H1 (cell line): ENCODE data around the gene NCOA1. TPM values are rescaled to one million over a fixed set of nuclear protein-coding genes. Genes with fewer than 3 reads are reported as not detected.
"Not testable (repeated sequence)": the region's sequence is repeated elsewhere in the genome, so short reads cannot be mapped to it uniquely, and the experiment has no call there.

Experiments used
- CTCF ChIA-PET: fragments of 300-600 bp; sonication (Branson Sonifier 250); formaldehyde crosslinking; loops from one replicate; lab custom pipeline; 2021; ENCODE audit not compliant: partially characterized antibody; lab: Charles Lee
- POLR2A ChIA-PET: fragments of 300-600 bp; sonication (Branson Sonifier 250); formaldehyde crosslinking; loops from one replicate; lab custom pipeline; 2021; ENCODE audit warnings: inconsistent platforms; ENCODE audit not compliant: partially characterized antibody; lab: Charles Lee
- DNase-seq, 2 experiments: peaks; one replicate each; pipeline versions ENCODE4 v3.0.0 to v3.0.0-alpha.2; 2010 to 2022; ENCODE audit warnings: low spot score in 2 of 2, low read depth in 1 of 2, mixed read lengths in 1 of 2
- FAIRE-seq: peaks from 2 replicates; lab custom pipeline; 2011; peaks lifted over from hg19 to GRCh38; lab: Jason Lieb, UNC
- H2AFZ ChIP-seq: 2 replicates; pipeline ENCODE4 v1.8.1; 2012; ENCODE audit warnings: low read length, inconsistent platforms
- H2AK5ac ChIP-seq: 2 replicates; pipeline ENCODE4 v1.6.1; 2013; ENCODE audit warnings: low read depth, low read length
- H2BK120ac ChIP-seq: replicated peaks from 2 replicates; pipeline ENCODE3; 2013; ENCODE audit warnings: low read depth, low read length, inconsistent platforms
- H2BK12ac ChIP-seq: 2 replicates; pipeline ENCODE4 v1.6.1; 2013; ENCODE audit warnings: low read depth, low read length
- H2BK15ac ChIP-seq: 2 replicates; pipeline ENCODE4 v1.6.1; 2013; ENCODE audit warnings: low read length
- H2BK20ac ChIP-seq: 2 replicates; pipeline ENCODE4 v1.6.1; 2013; ENCODE audit warnings: low read length
- H2BK5ac ChIP-seq: 2 replicates; pipeline ENCODE4 v1.6.1; 2013; ENCODE audit warnings: low read depth, low read length
- H3K14ac ChIP-seq: 2 replicates; pipeline ENCODE4 v1.6.1; 2013; ENCODE audit warnings: inconsistent platforms; ENCODE audit not compliant: insufficient read length
- H3K18ac ChIP-seq: 2 replicates; pipeline ENCODE4 v1.6.1; 2013; ENCODE audit warnings: low read length; ENCODE audit errors: extremely low read depth
- H3K23ac ChIP-seq: 2 replicates; pipeline ENCODE4 v1.6.1; 2013; ENCODE audit warnings: inconsistent platforms; ENCODE audit not compliant: insufficient read length
- H3K23me2 ChIP-seq: 2 replicates; pipeline ENCODE4 v1.6.1; 2013; ENCODE audit warnings: low read depth, low read length
- H3K27ac ChIP-seq: 2 replicates; pipeline ENCODE4 v1.6.1; 2011; ENCODE audit warnings: low read depth, low read length, inconsistent platforms
- H3K27me3 ChIP-seq, 4 experiments: replicated peaks in 1 of 4; 1 replicate in 1 of 4; 2 replicates in 3 of 4; pipeline versions ENCODE4 v1.6.1 to v1.8.1; 2011 to 2013; ENCODE audit warnings: low read length in 3 of 4, mild to moderate bottlenecking in 3 of 4, inconsistent platforms in 2 of 4, mixed read lengths in 2 of 4, moderate library complexity in 1 of 4; ENCODE audit not compliant: control insufficient read depth in 3 of 4, insufficient read depth in 3 of 4; ENCODE audit errors: extremely low read depth in 1 of 4
- H3K36me3 ChIP-seq, 4 experiments: 2 replicates each; pipeline versions ENCODE4 v1.6.1 to v1.8.1; 2011 to 2013; ENCODE audit warnings: mild to moderate bottlenecking in 4 of 4, low read length in 3 of 4, moderate library complexity in 2 of 4, control low read depth in 1 of 4, inconsistent platforms in 1 of 4; ENCODE audit not compliant: insufficient read depth in 4 of 4, control insufficient read depth in 2 of 4
- H3K4ac ChIP-seq: replicated peaks from 2 replicates; pipeline ENCODE3; 2013; ENCODE audit warnings: low read length, low read depth, mixed read lengths, inconsistent platforms; ENCODE audit not compliant: insufficient read length
- H3K4me1 ChIP-seq, 4 experiments: replicated peaks in 1 of 4; 1 replicate in 1 of 4; 2 replicates in 3 of 4; pipeline versions ENCODE4 v1.6.1 to v1.8.1; 2011 to 2013; ENCODE audit warnings: low read length in 3 of 4, inconsistent platforms in 2 of 4, mixed read lengths in 1 of 4; ENCODE audit not compliant: insufficient read depth in 4 of 4, control insufficient read depth in 3 of 4
- H3K4me2 ChIP-seq, 2 experiments: 2 replicates each; pipeline versions ENCODE4 v1.6.1 to v1.8.1; 2011 to 2013; ENCODE audit warnings: low read depth in 2 of 2, low read length in 2 of 2, control low read depth in 1 of 2, inconsistent platforms in 1 of 2, mild to moderate bottlenecking in 1 of 2; ENCODE audit not compliant: insufficient read depth in 1 of 2
- H3K4me3 ChIP-seq, 4 experiments: fragments of 200-600, 300-600 bp in 1 of 4; sonication (generic), shearing (Covaris generic), sonication (Bioruptor Twin) in 1 of 4; 2 replicates each; pipeline versions ENCODE4 v1.5.1 to v1.8.1; 2011 to 2016; ENCODE audit warnings: low read length in 4 of 4, low read depth in 3 of 4, control low read depth in 2 of 4, inconsistent platforms in 2 of 4, mild to moderate bottlenecking in 2 of 4, mixed read lengths in 1 of 4, moderate library complexity in 1 of 4; ENCODE audit not compliant: insufficient read depth in 2 of 4; ENCODE audit errors: extremely low read depth in 1 of 4
- H3K56ac ChIP-seq: replicated peaks from 2 replicates; pipeline ENCODE3; 2013; ENCODE audit warnings: low read depth, mild to moderate bottlenecking, mixed read lengths, low read length, inconsistent platforms; ENCODE audit not compliant: insufficient read length
- H3K79me1 ChIP-seq: 2 replicates; pipeline ENCODE4 v1.6.1; 2013; ENCODE audit warnings: low read depth, low read length, control low read depth
- H3K79me2 ChIP-seq, 2 experiments: 2 replicates each; pipeline versions ENCODE4 v1.6.1 to v1.8.1; 2012 to 2013; ENCODE audit warnings: low read length in 2 of 2, mild to moderate bottlenecking in 2 of 2, inconsistent platforms in 1 of 2; ENCODE audit not compliant: insufficient read depth in 2 of 2, control insufficient read depth in 1 of 2
- H3K9ac ChIP-seq, 4 experiments: replicated peaks in 1 of 4; 1 replicate in 1 of 4; 2 replicates in 3 of 4; pipeline versions ENCODE4 v1.6.1 to v1.8.1; 2011 to 2013; ENCODE audit warnings: low read depth in 3 of 4, low read length in 3 of 4, control low read depth in 2 of 4, mild to moderate bottlenecking in 2 of 4, moderate library complexity in 2 of 4, inconsistent platforms in 1 of 4; ENCODE audit errors: extremely low read depth in 1 of 4
- H3K9me3 ChIP-seq, 2 experiments: 2 replicates each; pipeline versions ENCODE4 v1.6.1 to v1.8.1; 2012 to 2013; ENCODE audit warnings: mild to moderate bottlenecking in 2 of 2, moderate library complexity in 2 of 2, control low read depth in 1 of 2, inconsistent platforms in 1 of 2, low read depth in 1 of 2, low read length in 1 of 2, mixed read lengths in 1 of 2; ENCODE audit not compliant: insufficient read depth in 2 of 2
- H4K20me1 ChIP-seq, 2 experiments: replicated peaks in 1 of 2; 2 replicates each; pipeline versions ENCODE3 to v1.8.1; 2011 to 2013; ENCODE audit warnings: inconsistent platforms in 2 of 2, low read length in 2 of 2, mild to moderate bottlenecking in 1 of 2; ENCODE audit not compliant: insufficient read depth in 2 of 2, control insufficient read depth in 1 of 2
- H4K5ac ChIP-seq: 2 replicates; pipeline ENCODE4 v1.6.1; 2013; ENCODE audit warnings: low read length, low read depth, mixed read lengths, inconsistent platforms; ENCODE audit not compliant: insufficient read length
- H4K8ac ChIP-seq: 2 replicates; pipeline ENCODE4 v1.8.0; 2013; ENCODE audit warnings: mild to moderate bottlenecking, moderate library complexity, low read length, inconsistent platforms; ENCODE audit not compliant: insufficient read depth; ENCODE audit errors: extremely low read depth
- H4K91ac ChIP-seq: replicated peaks from 2 replicates; pipeline ENCODE3; 2013; ENCODE audit warnings: low read length, mixed read lengths, inconsistent platforms; ENCODE audit not compliant: insufficient read length
- WGBS, 2 experiments: shearing (Covaris generic) in 1 of 2; methylation state at CpG; one replicate each; pipeline versions ENCODE4 v1.1.6 to v1.1.7; 2013 to 2015; ENCODE audit warnings: low lambda C conversion rate in 2 of 2, mixed read lengths in 2 of 2, inconsistent platforms in 1 of 2, low coverage in 1 of 2, missing lambda C conversion rate in 1 of 2; ENCODE audit not compliant: insufficient replicate concordance in 2 of 2, insufficient coverage in 1 of 2, insufficient read length in 1 of 2; ENCODE audit errors: extremely low coverage in 1 of 2, missing lambda C conversion rate in 1 of 2; 5-methylcytosine and 5-hydroxymethylcytosine counted together
- polyA plus RNA-seq, 7 experiments: library from polyadenylated mRNA; depleted of rRNA in 3 of 7; stranded (reverse) in 5 of 7; unstranded in 2 of 7; fragments of >200 nt in 5 of 7; fragments of 200-250 nt in 2 of 7; gene quantifications; 1 replicate in 5 of 7; 2 replicates in 1 of 7; 4 replicates in 1 of 7; pipeline versions ENCODE4 v1.2.1 to v1.2.3, GENCODE V29; 2011 to 2013; ENCODE audit warnings: missing spikeins in 2 of 7, mixed read lengths in 2 of 7
- total RNA-seq: library from RNA; stranded (reverse); fragmentation: NEBNext Ultra II Directional; extraction: Animal tissue kit (Norgen Biotek cat#: 25700); gene quantifications from 2 replicates; pipeline ENCODE4 v1.2.1, GENCODE V29; 2021

NCOA1 gene
- total and polyA plus RNA-seq, 2 of the 8 experiments (the other 6 are each of a cell fraction or from before 2014, with no cell fraction given): 12.8 to 17.9 TPM

DNA sequence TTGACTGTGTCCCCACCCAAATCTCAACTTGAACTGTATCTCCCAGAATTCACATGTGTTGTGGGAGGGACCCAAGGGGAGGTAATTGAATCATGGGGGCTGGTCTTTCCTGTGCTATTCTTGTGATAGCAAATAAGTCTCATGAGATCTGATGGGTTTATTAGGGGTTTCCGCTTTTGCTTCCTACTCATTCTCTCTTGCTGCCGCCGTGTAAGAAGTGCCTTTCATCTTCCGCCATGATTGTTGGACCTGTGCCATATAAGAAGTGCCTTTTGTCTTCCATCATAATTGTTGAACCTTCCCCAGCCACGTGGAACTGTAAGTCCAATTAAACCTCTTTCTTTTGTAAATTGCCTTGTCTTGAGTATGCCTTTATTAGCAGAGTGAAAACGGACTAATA, 6.4 kb upstream of the NCOA1 start:
- H3K27ac ChIP-seq, H3K23me2 ChIP-seq, H2BK5ac ChIP-seq, H3K56ac ChIP-seq, H4K91ac ChIP-seq, H3K18ac ChIP-seq, H3K4ac ChIP-seq, H3K14ac ChIP-seq, H2BK20ac ChIP-seq, H3K23ac ChIP-seq, H2BK15ac ChIP-seq, H2BK120ac ChIP-seq, H3K4me2 ChIP-seq, H3K36me3 ChIP-seq, H3K79me2 ChIP-seq, FAIRE-seq, H4K5ac ChIP-seq, H4K8ac ChIP-seq, DNase-seq, H2AFZ ChIP-seq, H3K79me1 ChIP-seq, H2BK12ac ChIP-seq, H3K4me1 ChIP-seq, CTCF ChIA-PET, H4K20me1 ChIP-seq, H3K9me3 ChIP-seq, POLR2A ChIA-PET, H2AK5ac ChIP-seq, H3K9ac ChIP-seq, H3K27me3 ChIP-seq, H3K4me3 ChIP-seq: not testable (repeated sequence)
- WGBS, 2 experiments: 94% methylated on average over 6 of the region's 6 CpGs; no CpG with 5 or more reads in 1 of the 2 experiments
